Activated CD4-positive, alpha-beta T cell treated with anti-CD3 and anti-CD28 coated beads, Interleukin-2, amount 50 U/mL, for 24 hours (primary cell): ENCODE results near the gene FOXP4.
"Not testable (repeated sequence)": the region's sequence is repeated elsewhere in the genome, so short reads cannot be mapped to it uniquely, and the experiment has no call there.

Experiments used
- DNase-seq, 2 donors: peaks; one replicate each; pipeline ENCODE4 v3.0.0-alpha.2; 2020; ENCODE audit warnings: low read depth in 1 of 2, low spot score in 1 of 2

FOXP4 gene

DNA sequence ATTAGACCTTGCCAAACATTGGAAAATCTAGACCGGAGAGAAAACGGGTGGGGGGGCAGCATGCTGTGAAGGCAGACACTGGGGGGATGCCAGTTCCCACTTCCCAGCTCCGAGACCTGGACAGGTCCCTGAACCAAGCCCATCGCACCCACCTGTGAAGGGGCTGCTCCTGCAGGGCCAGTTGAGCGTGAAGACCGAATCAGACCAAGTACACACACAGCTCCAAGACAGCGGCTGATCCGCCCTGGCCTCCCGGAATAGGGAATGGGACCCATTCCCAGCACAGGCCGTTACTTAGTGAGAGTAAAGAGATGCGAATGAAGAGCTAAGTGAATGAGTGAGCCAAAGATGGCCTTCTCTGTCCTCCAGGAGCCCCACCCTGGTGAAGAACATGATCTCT, 50.6 kb downstream of the FOXP4 start:
- no peak for DNase-seq

DNA sequence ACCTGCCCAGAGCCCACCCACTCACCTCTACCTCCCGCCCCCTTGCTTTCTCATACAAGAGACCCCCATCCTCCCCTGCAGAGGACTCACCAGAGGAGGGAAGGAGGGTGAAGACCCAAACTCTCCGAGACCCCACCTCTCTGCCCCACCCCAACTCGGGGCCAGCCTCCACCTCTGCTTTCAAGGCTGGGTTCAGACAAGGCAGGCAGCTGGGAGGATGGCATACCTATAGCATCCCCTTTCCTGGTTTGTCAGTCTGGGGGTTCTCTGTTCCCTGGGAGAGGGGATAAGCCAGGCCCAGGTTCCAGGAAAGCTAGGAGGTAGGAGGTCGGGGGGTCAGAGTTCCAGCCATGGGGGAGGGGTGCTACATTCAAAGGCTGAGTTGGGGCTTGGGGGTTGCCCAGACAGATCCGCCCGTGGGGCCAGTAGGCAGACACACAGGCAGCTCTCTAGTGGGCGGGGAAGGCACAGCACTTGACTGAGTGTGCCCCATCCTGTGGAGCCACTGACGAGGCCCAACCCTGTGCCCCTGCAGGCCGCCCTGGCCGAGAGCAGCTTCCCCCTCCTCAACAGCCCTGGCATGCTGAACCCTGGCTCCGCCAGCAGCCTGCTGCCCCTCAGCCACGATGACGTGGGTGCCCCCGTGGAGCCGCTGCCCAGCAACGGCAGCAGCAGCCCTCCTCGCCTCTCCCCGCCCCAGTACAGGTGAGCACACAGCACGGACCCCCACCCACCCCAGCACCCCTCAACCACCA, 51.2 kb downstream of the FOXP4 start:
- no peak for DNase-seq

DNA sequence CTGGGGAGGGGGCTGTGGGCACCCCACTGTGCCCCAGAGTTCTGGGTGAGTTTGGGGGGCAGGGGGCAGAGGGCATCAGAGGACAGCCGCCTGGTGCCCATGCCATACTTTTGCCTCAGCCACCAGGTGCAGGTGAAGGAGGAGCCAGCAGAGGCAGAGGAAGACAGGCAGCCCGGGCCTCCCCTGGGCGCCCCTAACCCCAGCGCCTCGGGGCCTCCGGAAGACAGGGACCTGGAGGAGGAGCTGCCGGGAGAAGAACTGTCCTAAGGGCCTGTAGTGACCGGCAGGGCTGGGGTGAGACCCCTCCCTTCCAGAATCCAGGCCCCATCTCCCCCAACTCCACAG, 52.5 kb downstream of the FOXP4 start:
- DNase-seq, result no peak

DNA sequence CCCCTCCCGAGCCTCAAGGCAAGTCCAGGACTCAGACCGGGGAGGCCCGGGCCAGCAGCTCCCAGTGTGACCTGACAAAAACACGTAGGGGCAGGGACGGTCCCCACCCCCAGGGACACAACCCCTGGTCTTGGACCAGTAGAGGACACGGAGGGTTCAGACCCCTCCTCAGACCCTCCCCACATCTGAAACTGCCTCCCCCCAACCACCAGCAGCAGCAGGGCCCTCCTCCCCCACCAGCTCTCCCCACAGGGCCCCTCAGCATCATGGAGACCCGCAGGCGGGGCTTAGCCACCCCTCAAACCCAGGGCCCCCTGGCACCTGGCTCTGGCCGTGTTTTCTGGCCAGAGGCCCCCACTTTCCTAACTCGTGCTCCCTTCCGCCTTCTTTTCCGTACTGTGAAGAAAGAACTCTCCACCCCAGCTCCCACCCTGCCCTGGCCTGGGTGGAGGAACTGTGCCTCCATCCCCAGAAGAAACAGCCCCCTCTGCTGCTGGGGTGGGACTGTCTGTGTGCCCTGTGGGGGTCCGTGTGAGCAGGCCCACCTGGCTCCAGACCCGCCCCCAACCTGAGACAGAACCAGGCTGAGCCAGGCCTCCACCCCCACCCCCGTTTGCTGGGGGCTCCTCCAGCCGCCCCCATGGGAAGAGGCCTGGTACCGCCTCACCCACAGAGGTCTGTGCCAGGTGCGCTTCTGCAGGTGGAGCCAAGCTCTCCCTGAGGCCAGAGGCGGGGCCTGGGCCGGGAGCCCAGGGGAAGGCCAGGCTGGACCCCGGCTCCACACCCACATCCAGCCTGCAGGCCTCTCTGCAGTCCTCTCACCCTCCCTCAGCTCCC, 53.1 kb downstream of the FOXP4 start:
- DNase-seq, result no peak

DNA sequence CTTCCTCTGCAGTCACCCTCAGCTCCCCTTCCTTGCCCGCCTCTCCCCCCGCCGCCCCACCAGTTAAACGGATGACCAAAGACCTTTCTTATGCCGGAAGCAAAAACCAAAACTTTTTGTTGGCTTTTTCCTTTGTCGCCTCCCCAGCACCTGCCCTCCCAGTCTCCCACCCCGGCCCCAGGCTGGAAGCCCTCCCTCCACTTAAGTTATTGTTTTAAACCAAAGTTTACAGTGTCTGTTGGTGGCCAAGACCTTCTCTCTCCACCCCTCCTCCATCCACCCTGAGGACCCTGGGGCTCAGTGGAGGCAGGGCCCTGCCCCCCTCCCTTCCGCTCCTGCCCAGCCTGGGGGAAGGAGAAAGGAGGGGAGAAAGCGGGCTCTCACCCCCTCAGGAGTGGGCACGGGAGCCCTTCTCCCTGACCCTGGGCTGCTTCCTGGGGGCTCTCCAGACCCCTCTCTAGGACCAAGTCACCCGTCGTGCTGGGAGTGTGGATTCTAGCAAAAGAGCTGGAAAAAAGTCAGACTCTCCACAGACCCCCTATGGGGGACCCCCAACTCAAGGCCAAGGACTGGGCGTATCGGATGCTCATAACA, 53.8 kb downstream of the FOXP4 start:
- DNase-seq, result no peak

DNA sequence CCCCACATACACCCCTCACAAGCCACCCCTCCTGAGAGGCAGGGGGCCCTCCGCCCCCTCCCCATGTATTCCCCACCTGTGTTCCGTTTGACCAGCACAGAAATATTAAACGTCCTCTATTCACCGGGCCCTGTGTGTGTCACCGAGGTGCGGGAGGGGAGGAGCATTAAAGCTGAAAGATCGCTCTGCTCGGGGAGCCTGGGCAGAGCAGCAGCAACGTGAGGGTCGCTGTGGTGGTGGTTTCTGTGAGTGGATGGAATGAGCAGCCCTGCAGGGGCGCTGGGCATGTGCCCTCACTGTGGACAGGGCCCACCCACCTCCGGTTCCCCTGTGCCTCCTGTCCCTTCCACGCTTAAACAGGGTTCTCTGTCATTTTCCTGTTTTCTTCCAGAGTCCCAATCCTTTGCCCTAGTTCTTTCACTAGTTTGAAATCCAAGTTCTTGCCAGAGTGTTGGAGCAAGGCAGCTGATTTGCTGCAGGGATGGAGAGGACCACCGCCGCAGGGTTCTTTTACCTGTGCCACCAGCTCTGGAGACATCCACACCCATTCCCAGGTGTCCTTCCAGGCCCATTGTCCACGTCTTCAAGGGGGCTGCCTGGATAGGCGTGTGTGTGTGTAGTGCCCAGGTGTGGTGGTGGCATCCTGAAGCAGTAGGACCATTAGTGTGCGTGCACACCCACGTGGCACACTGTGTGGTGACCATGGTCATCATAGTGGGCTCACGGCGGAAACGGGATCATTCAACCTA, 54.5 kb downstream of the FOXP4 start:
- no peak for DNase-seq

DNA sequence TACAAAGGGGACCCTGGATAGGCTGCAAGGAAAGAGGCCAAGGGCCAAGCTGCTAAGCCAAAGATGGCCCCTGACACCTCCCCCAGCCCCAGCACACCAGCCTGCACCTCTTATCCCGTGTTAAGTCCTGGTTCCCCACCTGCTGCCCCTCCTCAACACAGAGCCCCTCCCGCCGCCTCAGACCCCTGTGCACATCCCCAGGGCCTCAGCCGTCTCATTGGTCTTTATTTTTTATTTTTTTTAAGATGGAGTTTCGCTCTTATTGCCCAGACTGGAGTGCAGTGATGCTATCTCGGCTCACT, 55.0 kb downstream of the FOXP4 start:
- no peak for DNase-seq

DNA sequence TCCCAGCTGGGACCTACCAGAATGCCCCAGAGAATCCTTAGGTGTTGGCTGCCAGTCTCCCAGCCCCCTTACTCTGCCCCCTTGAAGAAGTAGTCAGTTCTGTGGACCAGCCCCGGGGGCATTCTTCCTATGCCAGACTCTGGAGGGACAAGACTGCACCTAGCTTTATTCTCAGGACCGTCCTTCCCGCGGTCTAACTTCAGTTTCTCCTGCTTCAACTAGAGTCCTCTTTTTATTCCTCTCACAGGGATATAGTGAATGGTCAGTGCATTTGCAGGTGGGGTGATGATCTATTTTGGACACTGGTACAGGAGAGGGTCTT, 56.2 kb downstream of the FOXP4 start:
- DNase-seq, result no peak

DNA sequence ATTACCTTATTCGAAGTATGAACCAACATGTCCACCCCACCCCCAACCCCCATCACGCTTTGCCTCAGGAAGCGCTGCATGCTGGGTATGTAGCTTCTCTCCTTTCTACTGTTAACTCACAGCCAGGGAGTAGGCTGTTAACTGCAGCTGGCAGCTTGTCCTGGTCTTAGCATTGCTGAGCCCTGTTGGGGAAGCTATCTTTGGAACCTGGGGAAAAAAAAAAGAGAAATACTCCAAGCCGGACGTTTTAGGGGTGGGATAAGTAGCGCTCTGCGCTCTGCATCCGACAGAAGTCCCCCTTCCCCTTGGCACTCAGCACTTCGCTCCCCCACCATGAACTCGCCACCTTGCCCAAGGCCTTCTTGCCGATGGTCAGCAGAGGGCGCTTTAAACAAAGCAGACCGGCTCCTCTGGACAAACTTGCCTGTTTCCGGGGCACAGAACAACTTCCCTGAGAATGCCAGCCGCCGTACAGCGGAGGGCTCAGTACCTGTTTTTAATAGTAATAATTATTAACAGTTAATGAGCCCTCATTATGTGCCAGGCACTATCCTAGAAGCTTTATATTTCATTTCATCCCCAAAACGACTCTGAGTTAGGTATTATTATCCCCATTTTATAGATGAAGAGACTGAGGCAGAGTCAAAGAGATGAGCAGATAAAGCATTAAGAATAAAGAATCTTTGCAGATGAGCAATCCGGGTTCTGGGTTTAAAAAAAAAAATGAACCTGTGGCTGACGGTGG, 56.9 kb downstream of the FOXP4 start:
- DNase-seq, result peak; percentile 40 to 70

DNA sequence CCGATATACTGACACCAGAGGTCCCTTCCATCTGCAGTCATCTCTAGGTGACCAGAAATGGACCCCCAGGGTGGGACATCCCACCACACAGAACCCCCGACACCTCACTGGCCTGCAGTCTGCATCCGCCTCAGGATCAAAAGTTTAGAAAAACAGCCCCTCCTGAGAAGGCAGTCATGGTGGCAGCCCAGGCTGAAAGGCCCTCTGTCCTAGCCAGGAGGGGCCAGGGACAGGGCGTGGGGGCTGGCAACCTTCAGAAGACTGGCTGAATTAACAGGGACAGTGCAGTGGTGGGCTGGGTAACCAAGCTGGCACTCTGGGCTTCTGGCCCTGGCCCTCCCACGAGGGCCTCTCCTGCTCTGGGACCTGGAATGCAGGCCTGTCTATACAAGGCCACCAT, 57.8 kb downstream of the FOXP4 start:
- DNase-seq, result no peak

DNA sequence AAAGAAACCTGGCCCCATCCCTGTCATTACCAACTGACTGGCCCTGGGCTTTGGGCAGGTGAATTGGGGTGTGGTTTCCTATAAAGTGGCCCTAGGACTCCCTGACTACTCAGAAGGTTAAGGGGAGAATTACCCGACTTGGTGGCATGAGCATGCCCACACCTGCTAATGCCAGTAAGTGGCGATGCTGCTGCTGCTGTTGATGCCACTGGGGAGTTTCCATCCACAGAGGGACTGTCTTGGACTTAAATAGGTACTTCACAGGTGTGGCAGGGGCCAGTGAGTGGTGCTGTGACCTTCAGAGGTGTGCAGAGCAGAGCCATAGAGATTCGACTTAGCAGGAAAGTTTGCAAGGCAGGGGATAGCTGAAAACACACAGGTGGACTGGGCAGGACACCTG, 59.5 kb downstream of the FOXP4 start:
- no peak for DNase-seq

DNA sequence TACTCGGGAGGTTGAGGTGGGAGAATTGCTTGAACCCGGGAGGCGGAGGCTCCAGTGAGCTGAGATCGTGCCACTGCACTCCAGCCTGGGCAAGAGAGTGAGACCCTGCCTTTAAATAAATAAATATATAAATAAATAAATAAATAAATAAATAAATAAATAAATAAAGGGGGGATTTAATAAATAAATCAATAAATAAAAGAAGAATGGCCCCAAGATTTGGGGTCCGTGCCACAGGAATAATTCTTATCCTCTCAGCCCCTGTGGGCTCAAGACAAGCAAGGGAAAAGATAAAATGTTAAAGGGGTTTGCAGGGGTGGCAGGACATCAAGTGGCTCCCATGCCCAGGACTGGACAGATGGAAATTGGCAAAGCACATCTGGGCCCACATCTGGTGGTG, 60.9 kb downstream of the FOXP4 start:
- no peak for DNase-seq

DNA sequence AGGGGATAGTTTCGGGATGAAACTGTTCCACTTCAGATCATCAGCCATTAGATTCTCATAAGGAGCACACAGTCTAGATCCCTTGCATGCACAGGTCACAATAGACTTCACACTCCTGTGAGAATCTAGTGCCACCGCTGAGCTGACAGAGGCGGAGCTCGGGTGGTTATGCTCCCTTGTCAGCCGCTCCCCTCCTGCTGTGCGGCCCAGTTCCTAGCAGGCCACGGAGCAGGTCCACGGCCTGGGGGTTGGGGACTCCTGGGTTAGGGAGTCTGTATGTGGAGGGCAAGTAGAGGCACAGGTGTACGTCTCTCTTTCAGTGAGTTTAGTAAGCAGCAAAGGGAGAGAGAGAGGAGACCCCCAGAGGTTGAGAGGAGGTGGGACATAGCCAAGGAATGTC, 61.6 kb downstream of the FOXP4 start:
- no peak for DNase-seq

DNA sequence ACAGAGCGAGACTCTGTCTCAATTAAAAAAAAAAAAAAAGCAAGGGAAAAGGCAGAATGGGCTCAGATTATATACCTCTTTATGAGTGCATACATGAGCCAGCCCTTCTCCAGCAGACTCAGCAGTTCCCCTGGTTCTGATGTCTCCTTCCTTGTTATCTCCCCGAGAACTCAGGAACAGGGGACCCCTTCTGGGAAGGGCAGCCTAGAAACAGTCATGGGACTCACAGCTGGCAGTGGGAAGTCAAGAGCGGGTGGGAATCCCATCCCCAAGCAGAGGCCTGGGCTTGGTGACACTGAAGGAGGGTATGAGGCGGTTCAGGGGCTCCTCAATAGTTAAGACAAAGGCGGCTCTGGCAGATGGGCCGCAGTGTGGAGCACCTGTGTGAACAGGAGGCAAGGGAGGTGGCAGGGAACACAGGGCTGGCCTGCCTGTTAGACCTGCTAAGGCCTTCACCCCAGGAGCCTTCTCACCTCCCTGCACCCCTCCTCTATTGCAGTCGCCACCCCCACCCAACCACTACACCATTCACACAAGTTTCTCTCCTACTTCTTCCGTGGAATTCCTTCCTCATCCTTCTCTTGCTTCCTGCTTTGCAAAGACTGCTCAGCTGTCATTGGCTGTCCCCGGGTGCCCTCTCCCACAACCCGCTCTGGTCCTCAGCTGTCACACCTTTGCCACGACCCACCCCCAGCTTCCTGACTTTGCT, 62.4 kb downstream of the FOXP4 start:
- no peak for DNase-seq

DNA sequence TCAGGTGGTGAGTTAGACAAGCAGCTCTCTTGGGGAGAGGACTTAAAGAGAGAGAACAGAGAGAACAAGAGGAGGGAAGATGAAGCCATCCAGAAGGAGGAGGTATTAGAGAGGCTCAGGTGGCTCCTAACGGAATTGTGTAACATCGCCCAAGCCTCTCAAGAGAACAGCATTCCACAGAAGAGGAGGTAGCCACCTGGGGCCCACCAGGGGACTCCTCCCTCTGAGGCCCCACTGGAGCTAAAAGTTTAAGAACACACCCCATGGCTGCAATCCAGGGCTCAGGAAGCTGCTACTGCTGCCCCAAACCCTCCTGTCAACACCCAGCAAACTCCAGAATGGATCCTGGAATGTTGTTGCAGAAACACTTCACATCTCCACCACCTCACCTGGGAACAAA, 68.5 kb downstream of the FOXP4 start:
- no peak for DNase-seq

DNA sequence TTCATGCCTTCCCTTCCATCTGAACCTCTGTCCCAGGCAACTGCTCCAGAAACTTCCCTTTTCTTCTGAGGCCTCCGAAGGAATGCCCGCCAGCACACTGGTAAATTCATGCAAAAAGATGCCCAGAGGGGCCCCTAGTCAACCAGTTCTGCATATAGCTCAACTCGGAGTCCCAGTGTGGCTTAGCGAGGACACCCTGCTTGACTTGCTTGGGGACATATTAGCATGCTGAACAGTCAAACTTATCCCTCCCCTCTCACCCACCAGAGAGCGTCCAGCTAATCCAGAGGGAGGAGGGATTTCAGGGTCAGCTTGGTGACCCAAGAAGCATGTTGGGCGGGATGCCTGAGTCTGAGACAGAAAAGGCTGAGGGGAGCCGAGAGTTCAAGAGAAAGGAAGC, 69.1 kb downstream of the FOXP4 start:
- DNase-seq, result no peak

DNA sequence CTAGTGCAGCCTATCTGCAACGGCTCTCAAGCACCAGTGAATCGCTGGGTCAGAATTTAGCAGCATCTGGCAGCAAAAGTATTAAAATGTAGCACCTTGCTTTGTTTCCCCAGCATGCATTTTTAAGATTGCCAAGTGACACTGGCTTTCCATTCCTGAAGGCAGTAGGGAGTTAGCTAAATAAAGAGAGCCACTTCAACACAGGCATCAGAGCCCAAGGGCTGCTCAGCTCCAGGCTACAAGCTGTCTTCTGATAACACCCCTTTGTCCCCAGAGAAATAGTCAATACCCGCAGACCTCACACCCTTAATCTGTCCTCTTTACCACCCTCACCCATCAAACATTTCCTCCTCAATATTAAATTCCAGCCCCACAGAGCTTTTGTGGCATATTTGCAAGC, 72.4 kb downstream of the FOXP4 start:
- no peak for DNase-seq

DNA sequence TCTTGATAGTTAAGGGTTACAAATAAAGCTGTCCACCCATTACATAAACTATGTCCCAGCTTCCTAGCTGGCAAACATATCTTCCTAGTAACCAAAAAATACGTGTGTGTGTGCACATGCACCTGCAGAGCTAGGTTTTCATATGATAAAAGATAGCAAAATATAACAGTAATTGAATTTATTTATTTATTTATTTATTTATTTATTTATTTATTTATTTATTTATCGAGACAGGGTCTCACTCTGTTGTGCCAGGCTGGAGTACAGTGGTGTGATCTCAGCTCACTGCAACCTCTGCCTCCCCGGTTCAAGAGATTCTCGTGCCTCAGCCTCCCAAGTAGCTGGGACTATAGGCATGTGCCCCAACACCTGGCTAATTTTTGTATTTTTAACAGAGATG, 73.0 kb downstream of the FOXP4 start:
- not testable (repeated sequence) for DNase-seq

DNA sequence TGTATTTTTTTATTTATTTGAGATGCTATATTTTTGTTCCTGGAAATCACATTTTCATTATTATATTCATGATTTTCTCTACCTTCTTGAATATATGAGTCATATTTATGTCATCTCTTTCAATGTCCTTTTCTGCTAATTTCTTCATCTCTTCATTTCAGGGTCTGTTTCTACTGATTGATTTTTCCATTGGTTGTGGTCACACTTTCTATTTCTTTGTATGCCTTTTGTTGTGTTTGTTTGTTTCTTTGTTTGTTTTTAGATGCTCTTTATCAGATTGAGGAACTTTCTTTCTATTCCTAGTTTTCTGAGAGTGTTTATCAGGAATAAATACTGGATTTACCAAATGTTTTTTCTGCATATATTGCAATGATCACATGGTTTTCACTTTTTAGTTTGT, 75.2 kb downstream of the FOXP4 start:
- DNase-seq, result no peak

DNA sequence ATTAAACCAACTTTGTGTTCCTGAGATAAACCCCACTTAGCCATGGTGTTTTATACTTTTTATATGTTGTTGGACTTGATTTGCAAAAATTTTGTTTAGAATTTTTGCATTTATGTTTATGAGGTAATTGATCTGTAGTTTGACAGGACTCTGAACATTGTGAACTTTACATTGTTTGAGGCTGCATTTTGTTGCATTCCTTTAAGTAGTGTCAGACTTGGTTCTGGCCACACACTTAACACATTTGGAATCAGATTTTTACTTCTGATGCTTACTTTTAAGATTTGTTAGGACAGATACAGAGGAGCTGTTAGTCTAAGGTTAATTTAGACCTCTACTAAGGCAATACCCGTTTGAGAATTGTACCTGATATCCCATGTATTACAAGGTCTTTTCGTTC, 75.6 kb downstream of the FOXP4 start:
- no peak for DNase-seq
